HL-60 (cell line): ENCODE measurements around the gene HMCN1.

Experiments
- DNase-seq, 2 experiments: peaks; one replicate each; pipeline ENCODE4 v3.0.0-alpha.2; 2010 to 2020; ENCODE audit warnings: low read depth in 1 of 2, low spot score in 1 of 2
- H3K27ac ChIP-seq: fragments of 250-450 bp; sonication (Bioruptor Pico); replicated peaks from 2 replicates; pipeline ENCODE4 v1.5.1; 2020; ENCODE audit warnings: mild to moderate bottlenecking, moderate library complexity
- H3K27me3 ChIP-seq: fragments of 250-450 bp; sonication (Bioruptor Pico); 2 replicates; pipeline ENCODE4 v1.5.1; 2021; ENCODE audit warnings: mild to moderate bottlenecking, moderate library complexity; ENCODE audit not compliant: insufficient read depth, poor library complexity, severe bottlenecking
- H3K4me3 ChIP-seq: replicated peaks from 2 replicates; pipeline ENCODE4 v1.5.1; 2011; ENCODE audit warnings: mild to moderate bottlenecking, control low read depth, low read length; ENCODE audit not compliant: insufficient read depth
- GABPA ChIP-seq: IDR thresholded peaks from 2 replicates; pipeline ENCODE4 v1.6.1; 2012; ENCODE audit warnings: low read depth
- POLR2AphosphoS5 ChIP-seq: IDR thresholded peaks from 2 replicates; pipeline ENCODE4 v1.6.1; 2012; ENCODE audit warnings: low read depth
- SPI1 ChIP-seq: IDR thresholded peaks from 2 replicates; pipeline ENCODE4 v1.6.1; 2012; ENCODE audit warnings: low read depth, mild to moderate bottlenecking, borderline replicate concordance
- TF ChIP-seq, protein P1 (sequence below): IDR thresholded peaks from 2 replicates; pipeline ENCODE4 v1.6.1; 2012; ENCODE audit warnings: low read depth; ENCODE audit not compliant: insufficient replicate concordance
- TF ChIP-seq, protein P2 (sequence below): IDR thresholded peaks from one replicate; pipeline ENCODE4 v1.5.1; 2011; ENCODE audit warnings: low read length, control low read depth, inconsistent platforms; ENCODE audit not compliant: insufficient read depth

Gene HMCN1

DNA sequence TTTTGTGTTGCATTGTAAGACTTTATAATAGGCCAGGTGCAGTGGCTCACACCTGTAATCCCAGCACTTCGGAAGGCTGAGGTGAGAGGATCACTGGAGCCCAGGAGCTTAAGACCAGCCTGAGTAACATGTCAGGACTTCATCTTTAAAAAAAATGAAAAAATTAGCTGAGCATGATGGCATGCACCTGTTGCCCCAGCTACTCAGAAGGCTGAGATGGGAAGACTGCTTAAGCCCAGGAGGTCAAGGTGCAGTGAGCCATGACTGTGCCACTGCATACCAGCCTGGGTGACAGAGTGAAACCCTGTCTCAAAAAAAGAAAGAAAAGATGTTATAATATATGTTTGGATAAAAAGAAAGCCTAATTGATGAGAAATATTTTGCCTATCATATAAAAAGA lies 34.9 kb downstream of the HMCN1 start:
- Histone ChIP-seq H3K27me3 (no peaks in the 10 kb centered on the region), H3K4me3 (no peak overlapping the region), H3K27ac (no peak overlapping the region)
- DNase-seq = no peak
- no peak for TF ChIP-seq SPI1
- TF ChIP-seq, protein P1, sequence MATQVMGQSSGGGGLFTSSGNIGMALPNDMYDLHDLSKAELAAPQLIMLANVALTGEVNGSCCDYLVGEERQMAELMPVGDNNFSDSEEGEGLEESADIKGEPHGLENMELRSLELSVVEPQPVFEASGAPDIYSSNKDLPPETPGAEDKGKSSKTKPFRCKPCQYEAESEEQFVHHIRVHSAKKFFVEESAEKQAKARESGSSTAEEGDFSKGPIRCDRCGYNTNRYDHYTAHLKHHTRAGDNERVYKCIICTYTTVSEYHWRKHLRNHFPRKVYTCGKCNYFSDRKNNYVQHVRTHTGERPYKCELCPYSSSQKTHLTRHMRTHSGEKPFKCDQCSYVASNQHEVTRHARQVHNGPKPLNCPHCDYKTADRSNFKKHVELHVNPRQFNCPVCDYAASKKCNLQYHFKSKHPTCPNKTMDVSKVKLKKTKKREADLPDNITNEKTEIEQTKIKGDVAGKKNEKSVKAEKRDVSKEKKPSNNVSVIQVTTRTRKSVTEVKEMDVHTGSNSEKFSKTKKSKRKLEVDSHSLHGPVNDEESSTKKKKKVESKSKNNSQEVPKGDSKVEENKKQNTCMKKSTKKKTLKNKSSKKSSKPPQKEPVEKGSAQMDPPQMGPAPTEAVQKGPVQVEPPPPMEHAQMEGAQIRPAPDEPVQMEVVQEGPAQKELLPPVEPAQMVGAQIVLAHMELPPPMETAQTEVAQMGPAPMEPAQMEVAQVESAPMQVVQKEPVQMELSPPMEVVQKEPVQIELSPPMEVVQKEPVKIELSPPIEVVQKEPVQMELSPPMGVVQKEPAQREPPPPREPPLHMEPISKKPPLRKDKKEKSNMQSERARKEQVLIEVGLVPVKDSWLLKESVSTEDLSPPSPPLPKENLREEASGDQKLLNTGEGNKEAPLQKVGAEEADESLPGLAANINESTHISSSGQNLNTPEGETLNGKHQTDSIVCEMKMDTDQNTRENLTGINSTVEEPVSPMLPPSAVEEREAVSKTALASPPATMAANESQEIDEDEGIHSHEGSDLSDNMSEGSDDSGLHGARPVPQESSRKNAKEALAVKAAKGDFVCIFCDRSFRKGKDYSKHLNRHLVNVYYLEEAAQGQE = no peak
- TF ChIP-seq POLR2AphosphoS5 = no peak
- no peak for TF ChIP-seq GABPA
- TF ChIP-seq, protein P2, sequence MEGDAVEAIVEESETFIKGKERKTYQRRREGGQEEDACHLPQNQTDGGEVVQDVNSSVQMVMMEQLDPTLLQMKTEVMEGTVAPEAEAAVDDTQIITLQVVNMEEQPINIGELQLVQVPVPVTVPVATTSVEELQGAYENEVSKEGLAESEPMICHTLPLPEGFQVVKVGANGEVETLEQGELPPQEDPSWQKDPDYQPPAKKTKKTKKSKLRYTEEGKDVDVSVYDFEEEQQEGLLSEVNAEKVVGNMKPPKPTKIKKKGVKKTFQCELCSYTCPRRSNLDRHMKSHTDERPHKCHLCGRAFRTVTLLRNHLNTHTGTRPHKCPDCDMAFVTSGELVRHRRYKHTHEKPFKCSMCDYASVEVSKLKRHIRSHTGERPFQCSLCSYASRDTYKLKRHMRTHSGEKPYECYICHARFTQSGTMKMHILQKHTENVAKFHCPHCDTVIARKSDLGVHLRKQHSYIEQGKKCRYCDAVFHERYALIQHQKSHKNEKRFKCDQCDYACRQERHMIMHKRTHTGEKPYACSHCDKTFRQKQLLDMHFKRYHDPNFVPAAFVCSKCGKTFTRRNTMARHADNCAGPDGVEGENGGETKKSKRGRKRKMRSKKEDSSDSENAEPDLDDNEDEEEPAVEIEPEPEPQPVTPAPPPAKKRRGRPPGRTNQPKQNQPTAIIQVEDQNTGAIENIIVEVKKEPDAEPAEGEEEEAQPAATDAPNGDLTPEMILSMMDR = no peak

DNA sequence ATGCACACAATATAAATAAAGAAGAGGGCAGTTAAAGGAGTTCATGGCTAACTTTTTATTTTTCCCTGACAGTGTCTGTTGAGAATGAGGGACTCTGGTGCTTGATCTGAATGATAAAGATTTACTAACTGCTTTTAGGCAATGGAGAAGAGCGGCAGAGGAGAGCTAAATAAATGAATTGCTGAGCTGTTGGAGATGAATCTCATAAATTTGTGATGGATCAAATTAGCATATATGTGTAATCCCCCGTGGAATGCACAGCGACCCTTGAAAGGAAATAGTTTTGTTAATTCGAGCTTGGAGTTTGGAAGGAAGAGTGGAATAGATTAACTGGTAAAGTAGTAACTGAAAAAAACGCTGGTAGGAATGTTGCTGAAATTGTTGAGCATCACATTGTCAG lies 40.2 kb downstream of the HMCN1 start:
- H3K27ac ChIP-seq = no peak overlapping the region
- no peak overlapping the region for H3K4me3 ChIP-seq
- H3K27me3 ChIP-seq = no peaks in the 10 kb centered on the region
- TF ChIP-seq GABPA = no peak
- TF ChIP-seq, protein P2 = no peak
- TF ChIP-seq, protein P1 = no peak
- no peak for TF ChIP-seq POLR2AphosphoS5
- TF ChIP-seq SPI1 = no peak
- DNase-seq = no peak

DNA sequence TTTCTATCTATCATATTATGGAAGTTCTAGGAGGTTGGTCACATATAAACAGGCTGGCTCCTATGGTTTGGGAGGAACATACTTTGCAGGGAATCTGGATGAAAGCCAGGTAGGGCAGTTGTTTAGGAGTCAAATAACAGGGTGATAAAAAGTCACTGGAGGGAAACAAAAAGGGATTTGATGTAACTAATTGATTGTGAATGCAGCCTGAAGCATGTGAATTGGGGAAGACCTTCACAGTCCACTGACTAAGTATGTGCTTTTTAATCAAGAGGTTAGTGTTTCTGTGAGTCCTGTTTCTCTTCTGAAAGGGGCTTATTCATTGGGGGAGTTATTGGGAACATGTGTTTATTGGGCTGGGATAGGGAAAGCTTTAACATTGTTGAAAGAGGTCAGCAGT lies 41.3 kb downstream of the HMCN1 start:
- H3K27me3 ChIP-seq = no peaks in the 10 kb centered on the region
- no peak overlapping the region for H3K4me3 ChIP-seq
- no peak overlapping the region for H3K27ac ChIP-seq
- no peak for DNase-seq
- TF ChIP-seq GABPA (no peak), SPI1 (no peak), POLR2AphosphoS5 (no peak)
- TF ChIP-seq, protein P2 = no peak
- TF ChIP-seq, protein P1 = no peak
